AG04449 (cell line): Measurements from ENCODE around the gene ABCB4.

Experiments used
- CTCF ChIA-PET: fragments of 350-600 bp; formaldehyde crosslinking; extraction: SDS; loops from one replicate; lab custom pipeline; 2021; ENCODE audit warnings: antibody characterized with exemption; lab: Yijun Ruan, JAX
- POLR2A ChIA-PET: fragments of 400-600, 350-600 bp; formaldehyde crosslinking; extraction: SDS; loops from one replicate; lab custom pipeline; 2020; ENCODE audit warnings: antibody characterized with exemption, inconsistent platforms; lab: Yijun Ruan, JAX
- DNase-seq: peaks from one replicate; pipeline ENCODE4 v3.0.0-alpha.2; 2010; ENCODE audit warnings: low read depth, low spot score
- H3K4me3 ChIP-seq: 2 replicates; pipeline ENCODE4 v1.5.1; 2011; ENCODE audit warnings: low read depth, mild to moderate bottlenecking, control low read depth, low read length
- CTCF ChIP-seq: IDR thresholded peaks from one replicate; pipeline ENCODE4 v1.5.1; 2011; ENCODE audit warnings: mild to moderate bottlenecking, moderate library complexity, low read length, control low read depth, inconsistent platforms; ENCODE audit not compliant: insufficient read depth; ENCODE audit errors: missing control alignments

The ABCB4 gene

GRCh38 chr7:87505122-87505521 is 29.6 kb upstream of the ABCB4 start:
- ChIA-PET CTCF (interaction anchor here (1.8 to 2.9 kb wide), 2 partner anchors 11 to 383 kb away, joined by 5 to 46 read pairs; no protein-coding TSS in a partner anchor), POLR2A (no interaction called here)
- no peak for TF ChIP-seq CTCF
- no peak for DNase-seq
- no peak overlapping the region for H3K4me3 ChIP-seq

- DNase-seq, result no peak
- POLR2A ChIA-PET, result no interaction called here
- TF ChIP-seq CTCF, result no peak
- no peak overlapping the region for H3K4me3 ChIP-seq
- CTCF ChIA-PET, result no interaction called here
These were observed 24.0 kb upstream of the ABCB4 start for GRCh38 chr7:87499494-87499893.

- no peak for DNase-seq
- TF ChIP-seq CTCF, result no peak
- ChIA-PET CTCF (no interaction called here), POLR2A (no interaction called here)
- H3K4me3 ChIP-seq, result no peak overlapping the region
These were observed 23.4 kb upstream of the ABCB4 start for GRCh38 chr7:87498893-87499292.

- no peak overlapping the region for H3K4me3 ChIP-seq
- ChIA-PET CTCF (interaction anchor here (1.5 kb wide), 1 partner anchor 9 kb away, joined by 5 read pairs; no protein-coding TSS in a partner anchor), POLR2A (no interaction called here)
- no peak for TF ChIP-seq CTCF
- DNase-seq, result no peak
These were observed 22.0 kb upstream of the ABCB4 start for GRCh38 chr7:87497482-87497881.

- no peak overlapping the region for H3K4me3 ChIP-seq
- ChIA-PET POLR2A (no interaction called here), CTCF (no interaction called here)
- no peak for DNase-seq
- TF ChIP-seq CTCF, result no peak
These were observed 19.9 kb upstream of the ABCB4 start for GRCh38 chr7:87495366-87495765.

GRCh38 chr7:87494454-87494853 is 19.0 kb upstream of the ABCB4 start:
- TF ChIP-seq CTCF, result no peak
- ChIA-PET CTCF (no interaction called here), POLR2A (no interaction called here)
- DNase-seq, result no peak
- H3K4me3 ChIP-seq, result no peak overlapping the region
